HG03558 (cell line): ENCODE data around the gene CBS.
"Not testable (repeated sequence)": the region's sequence is repeated elsewhere in the genome, so short reads cannot be mapped to it uniquely, and the experiment has no call there.

Experiments
- ATAC-seq: cut with Tn5 transposase; IDR thresholded peaks from one replicate; pipeline ENCODE4 v1.9.1; 2021; ENCODE audit warnings: moderate number of reproducible peaks; ENCODE audit not compliant: unreplicated experiment; ENCODE audit errors: extremely low read depth

The CBS gene

DNA sequence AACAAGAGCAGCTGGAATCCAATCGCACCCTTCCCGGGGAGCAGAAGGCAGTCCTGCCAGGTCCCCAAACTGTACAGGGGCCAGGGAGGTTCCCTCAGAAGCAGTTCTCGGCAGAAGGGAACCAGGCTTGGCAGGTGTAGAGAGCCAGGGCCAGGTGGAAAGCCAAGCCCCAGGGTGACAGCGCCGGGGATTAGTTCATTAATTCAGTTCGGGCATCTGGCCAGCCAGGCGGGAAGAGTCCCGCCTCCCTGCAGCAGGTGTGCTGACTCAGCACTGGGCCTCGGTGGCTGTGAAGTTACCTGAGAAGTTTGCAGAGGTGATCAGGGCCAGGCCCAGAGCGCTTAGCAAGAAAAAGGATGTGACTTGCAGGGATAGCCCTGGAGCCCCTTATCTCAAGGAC, 6.0 kb downstream of the CBS start:
- not testable (repeated sequence) for ATAC-seq

DNA sequence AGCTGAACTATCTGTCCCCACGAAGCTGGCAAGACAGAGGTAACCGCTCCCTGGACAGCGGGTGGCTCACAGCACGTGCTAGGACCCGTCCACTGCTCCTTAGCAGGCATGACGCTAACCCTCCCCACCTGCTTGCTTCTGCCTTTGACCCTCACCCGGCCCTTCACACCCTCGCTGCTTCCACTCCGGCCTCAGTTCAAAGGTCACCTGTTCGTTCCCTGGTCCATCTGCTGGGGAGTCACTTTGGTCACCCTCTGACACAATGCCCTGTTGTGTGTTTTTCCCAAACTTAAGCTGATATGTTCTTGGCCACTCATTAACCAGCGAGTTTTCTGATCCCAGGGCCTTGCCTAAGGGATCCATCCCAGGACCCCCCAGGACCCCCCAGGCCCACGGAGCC, 7.6 kb downstream of the CBS start:
- ATAC-seq = not testable (repeated sequence)

- ATAC-seq = not testable (repeated sequence)
These were observed 8.9 kb downstream of the CBS start for GRCh38 chr21:43066690-43067089.

GRCh38 chr21:43065991-43066390, 9.6 kb downstream of the CBS start:
- not testable (repeated sequence) for ATAC-seq

DNA sequence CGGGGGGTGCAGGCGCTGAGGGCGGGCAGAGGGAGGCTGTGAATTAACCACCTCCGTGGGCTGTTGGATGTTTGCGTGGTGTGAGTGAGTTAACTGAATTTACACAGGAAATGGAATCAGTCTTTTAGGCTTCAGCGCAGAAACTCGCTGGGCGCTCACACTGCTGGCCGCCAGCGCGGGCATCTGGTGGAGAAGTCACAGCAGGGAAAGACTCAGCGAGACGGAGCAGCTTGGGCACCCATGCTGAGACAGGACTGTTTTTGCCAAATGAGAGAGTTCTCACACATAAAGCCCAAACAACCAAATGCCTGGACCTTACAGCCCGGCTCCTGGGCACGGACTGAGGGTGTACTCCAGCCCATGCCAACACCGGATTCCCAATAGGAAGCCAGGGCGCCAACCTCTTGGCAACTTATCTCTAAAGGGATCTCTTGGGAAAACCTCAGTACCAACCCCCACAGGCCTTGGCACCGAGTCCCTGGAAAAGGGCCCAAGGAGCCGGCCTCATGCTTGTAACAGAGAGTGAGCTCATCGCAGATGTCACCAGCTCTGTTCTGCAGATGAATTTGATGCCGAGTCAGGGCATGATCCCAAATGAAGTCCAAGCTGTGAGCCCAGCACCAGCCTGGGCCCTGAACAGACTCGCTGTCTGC, 11.2 kb downstream of the CBS start:
- not testable (repeated sequence) for ATAC-seq

DNA sequence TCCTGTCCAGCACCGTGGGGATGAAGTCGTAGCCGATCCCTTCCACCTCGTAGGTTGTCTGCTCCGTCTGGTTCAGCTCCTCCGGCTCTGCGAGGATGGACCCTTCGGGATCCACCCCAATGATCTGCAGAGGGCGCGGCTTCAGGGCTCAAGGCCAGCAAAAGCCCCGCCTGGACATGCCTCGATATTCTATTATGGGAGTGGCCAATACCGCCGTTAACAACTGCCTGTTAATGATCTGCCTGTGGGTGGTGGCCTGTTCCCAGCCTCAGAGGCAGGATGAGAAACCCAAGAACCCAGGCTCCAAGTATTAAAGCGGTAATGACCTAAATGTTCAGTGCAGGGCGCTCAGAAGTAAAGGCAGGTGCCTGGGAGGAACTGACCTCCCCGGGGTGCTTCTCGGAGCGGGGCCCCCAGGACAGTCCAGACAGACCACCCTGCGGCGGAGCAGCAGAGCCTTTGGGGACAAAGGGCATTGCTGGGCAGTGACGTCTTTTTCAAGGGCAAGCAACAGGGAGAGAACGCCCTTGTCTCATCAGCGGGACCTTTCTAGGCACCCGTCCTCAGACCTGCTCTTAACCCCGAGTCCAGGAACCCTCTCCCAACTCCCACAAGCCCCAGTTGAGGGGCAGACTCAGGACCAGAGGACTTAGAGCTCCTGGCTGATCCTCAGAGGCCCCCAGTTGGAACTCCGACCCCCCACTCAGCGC, 12.5 kb downstream of the CBS start:
- not testable (repeated sequence) for ATAC-seq

GRCh38 chr21:43053112-43053511, 22.5 kb downstream of the CBS start:
- not testable (repeated sequence) for ATAC-seq

DNA sequence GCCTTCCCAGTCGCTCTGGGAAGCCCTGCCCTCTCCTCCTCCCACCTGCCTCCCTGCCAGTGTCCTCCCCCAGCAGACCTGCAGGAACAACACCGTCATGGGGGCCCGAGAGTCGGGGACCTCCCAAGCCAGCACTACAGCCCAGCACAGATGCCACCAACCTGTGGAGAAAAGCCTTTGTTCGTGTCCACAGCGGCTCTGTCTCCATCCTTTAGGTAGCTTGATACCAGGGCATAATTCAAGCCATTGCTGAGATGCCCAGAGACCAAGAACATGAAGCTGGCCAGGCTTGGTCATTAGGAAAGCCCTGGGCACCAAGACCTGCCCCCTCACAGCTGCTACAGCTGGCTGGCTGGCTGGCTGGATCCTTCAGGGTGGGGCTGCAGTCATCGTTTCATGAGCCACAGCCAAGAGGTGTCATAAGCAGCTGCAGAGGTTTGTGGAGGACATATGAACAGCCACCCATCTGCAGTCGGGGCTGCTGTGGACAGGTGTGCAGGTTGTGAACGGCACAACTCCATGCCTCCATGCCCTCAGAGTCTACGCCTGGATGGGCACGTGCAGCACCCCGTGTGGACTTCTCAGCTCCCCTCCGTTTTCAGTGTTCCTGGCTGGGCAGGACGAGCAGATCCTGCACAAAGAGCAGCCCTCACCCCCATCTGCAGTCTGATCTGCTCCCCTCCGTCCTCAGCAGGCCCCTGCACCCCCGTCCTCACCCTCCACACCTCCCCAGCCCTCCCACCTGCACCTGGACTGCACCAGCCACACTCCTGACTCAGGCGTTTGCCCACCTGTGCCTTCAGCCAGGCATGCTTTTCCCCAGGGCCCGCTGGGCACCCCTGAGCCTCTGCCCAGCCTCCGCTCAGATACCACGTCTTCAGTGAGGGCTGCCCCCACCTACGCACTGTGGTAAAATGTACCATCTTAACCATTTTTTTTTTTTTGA, 29.5 kb downstream of the CBS start:
- not testable (repeated sequence) for ATAC-seq

- not testable (repeated sequence) for ATAC-seq
These were observed 30.3 kb downstream of the CBS start for GRCh38 chr21:43045165-43045875.

- ATAC-seq = not testable (repeated sequence)
These were observed 31.1 kb downstream of the CBS start for GRCh38 chr21:43044547-43044946.

DNA sequence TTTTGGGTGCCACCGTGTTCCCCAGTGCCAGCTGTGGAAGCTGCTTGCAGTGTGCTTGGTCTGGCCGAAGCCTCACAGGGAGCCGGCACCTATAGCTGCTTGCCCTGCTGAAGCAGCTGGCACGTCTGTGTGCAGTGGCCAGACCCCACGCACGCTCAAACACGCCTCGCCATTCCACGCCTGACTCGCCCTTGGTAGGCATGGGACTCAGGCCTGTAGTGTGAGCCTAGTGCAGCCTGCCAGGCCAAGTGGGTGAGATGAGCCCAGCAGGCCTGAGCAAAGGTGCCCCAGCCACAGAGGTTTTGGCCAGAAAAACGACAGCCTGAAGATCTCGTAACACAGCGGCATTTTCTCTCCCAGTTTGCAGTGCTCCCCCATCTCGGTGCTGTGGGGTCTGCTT, 32.3 kb downstream of the CBS start:
- not testable (repeated sequence) for ATAC-seq

DNA sequence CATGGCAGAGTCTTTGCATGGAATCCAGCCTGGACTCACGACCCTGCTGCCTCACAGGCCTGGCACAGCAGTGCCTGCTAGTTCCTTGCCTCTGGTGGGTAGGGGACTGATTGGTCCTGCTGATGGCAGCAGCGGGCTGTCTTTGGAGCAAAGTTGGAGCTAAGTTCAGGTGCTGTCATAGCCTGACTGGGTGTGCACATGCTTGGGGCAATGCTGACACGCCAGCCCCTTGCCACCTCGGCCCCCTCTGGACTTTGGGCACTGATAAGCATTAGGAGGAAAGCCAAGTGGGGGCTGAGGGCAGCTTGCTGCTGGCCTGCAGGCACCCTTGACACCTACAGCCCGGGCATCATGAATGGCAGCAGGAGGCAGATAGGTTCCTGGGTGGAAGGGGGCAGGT, 33.5 kb downstream of the CBS start:
- ATAC-seq = not testable (repeated sequence)

GRCh38 chr21:43038659-43039044, 37.0 kb downstream of the CBS start:
- ATAC-seq = not testable (repeated sequence)

DNA sequence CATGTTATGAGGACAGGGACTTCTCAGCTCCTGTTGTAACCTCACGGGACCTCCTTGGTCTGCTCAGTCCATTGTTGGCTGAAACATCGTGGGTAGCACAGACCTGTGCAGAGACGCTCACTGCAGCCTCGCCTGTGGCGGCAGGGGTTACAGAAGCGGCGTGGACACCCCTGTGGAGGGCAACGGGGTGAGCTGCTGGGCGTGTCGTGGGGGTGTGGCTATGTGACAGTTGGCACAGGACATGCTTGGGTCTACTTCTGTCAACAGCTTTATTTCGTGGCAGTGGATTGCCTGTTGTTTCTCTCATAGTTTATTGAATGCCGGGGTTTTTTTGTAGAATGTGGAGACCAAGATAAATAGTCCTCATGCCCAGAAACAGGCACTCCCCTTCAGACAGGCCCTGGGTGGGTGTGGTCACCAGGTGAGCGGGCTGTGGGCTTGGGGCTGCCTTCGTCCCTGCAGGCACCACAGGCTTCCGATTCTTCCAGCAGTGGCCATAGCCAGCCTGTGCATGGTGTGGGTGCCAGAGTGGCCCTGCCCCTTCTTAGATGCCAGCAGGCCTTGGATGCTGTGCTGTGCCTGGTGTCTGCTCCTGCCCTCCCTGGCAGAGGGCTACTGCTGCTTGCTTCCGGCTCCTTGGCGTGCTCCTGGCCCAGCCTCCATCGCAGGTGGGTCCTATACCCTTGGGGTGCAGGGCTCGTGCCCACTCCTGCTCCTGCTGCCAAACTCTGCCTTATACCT, 37.5 kb downstream of the CBS start:
- not testable (repeated sequence) for ATAC-seq

DNA sequence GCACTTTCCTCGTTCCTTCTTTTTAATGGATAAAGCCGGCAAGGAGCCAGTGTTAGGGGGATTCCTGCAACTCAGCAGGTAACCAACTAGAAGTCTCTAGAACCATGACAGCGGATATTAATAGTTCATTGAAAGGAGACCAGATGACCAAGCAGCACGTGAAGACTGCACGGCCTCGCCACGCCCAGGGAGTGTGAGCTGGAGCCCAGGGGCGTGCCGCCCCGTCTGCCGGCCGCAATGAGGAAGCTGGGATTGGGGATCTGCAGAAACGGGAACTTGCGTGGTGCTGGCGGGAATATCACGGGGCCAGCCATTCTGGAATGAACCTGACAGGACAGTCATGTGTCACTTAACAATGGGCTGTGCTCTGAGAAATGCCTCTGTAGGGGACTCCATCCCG, 38.7 kb downstream of the CBS start:
- not testable (repeated sequence) for ATAC-seq

DNA sequence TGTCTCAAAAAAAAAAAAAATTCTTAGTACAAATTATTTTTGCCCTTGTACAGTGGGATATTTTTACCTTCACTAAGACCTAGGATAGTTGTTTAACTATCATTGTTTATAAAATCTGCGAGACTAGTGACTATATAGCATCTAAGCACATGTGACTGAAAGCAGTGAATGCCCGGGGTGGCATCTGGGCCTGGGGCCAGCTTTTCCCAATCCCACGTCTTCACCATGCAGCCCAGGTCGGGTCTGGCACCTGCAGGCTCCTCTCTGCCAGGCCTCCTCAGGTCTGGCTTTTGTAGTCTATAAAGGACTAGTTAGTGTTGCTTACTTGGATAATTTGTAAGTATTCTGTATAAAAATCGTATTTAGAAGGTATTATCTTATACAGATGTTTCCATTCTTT, 40.8 kb downstream of the CBS start:
- no peak for ATAC-seq

DNA sequence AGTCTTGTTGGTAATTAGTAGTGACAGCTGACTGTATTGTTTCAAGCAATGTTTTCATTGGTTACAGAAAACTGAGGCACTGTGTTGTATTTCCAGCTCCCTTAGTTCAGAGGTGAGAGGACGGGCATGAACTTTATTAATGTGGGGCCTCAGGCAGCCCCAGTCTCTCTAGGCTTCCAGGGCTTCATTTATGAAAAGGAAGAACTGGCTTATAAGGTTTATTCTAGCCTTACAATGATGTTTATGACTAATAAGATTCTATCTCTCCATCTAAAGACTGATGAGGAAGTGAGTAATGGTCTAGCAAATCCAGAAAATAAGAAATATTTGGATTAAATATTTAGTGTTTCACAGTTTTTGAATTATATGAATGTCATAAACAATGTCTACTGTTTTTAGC, 41.5 kb downstream of the CBS start:
- no peak for ATAC-seq

GRCh38 chr21:43031121-43031619, 44.5 kb downstream of the CBS start:
- ATAC-seq = no peak

GRCh38 chr21:43029785-43030184, 45.9 kb downstream of the CBS start:
- ATAC-seq = no peak
